ENCODE data around the gene OR52R1. TPM values are rescaled to one million over a fixed set of nuclear protein-coding genes. Genes with fewer than 3 reads are reported as not detected.

Gene OR52R1
- total RNA-seq (2014; rRNA removed; shearing (Covaris generic)) = not detected in 2 replicates

DNA sequence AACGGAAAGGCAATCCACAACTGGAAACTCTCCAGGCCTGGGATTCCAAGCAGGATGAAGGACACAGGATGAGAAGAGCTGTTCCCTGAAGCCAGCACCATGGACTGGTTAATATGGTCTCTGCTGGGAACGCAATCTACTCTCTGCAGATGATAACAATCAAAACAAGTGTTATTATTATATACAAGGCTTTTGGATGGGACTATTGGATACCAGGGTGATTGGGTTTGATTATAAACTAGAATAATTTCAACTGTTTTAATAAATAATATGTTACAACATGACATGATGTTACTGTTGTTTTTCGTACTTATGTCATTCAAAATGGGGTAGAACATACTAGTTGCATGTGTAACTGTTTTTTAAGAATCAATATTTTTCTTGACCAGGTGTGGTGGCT is at the start of gene OR52R1:
Gene OR52R1, minus strand, starts transcription at position 101 of the 400 bp plus-strand sequence. Its CDS starts 0 bp downstream, at position 101.

DNA sequence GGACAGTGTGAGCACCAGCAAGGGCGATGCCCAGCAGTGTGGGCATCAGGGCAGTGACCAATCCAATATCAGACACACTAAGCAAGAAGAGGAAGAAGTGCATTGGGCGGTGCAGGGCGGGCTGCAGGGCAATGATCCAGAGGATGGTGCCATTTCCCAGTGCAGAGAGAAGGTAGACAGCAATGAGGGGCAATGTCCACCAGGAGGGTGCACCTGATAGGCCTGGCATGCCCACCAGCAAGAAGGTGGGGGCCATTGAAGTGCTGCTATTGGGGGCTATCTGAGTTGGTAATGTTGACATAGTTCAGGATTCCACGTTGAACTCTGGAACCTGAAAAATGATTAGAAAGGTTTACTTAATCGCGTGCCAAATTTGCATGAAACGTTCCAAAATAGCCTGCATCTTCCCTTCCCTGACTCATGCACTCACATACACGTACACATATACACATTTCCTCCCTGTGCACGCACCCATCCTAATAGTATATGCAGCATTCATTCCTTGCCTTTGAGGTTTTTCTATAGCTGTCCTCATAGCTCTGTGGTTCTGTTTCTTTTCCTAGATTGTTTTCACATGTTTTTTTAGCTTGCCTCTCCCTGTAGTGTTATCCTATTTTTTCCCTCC is 44.8 kb upstream of the OR52R1 start, which contains the start of gene OR51S1:
Gene OR51S1, minus strand, starts transcription at position 301 of the 625 bp plus-strand sequence. Its CDS starts 0 bp downstream, at position 301.

DNA sequence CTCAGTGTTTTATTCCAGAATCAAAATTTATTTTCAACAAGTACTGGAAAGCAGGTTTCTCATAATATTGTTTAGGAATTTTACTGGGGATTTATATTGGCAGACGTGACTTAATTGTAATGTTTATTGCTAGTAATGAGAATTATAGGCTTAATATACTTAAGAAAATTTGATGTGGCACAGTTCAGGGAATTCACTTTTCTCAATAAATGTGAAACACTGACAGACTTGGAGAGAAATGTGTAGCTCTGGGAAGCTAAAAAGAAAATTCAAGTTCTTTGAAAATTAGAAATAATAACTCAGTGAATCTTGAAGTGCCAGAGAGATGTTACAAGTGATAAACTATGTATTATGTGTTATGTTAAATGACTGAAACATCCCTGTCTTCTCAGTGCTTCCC is 16.8 kb upstream of the OR52R1 start, which contains the start of gene OR51F2:
Gene OR51F2, plus strand, starts transcription at position 301 of the 400 bp plus-strand sequence. CDS start 101 bp downstream, outside the sequence.

DNA sequence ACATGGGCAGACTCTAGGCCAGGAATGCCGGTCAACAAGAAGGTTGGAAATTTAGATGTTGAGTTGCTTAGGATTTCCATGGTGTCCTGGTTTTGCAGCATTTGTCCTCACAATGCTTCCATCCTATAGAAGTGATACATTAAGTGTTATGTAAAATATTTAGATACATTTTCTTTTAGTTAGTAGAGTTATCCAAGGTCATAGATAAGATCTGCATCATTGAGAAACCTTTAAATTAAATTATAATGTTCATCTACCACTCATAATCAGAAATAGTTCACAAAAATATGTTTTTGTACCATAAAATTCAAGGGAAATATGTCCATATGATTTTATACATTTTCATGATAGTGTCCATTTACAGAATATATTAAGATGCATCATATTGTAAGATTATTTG is 34.3 kb downstream of the OR52R1 start, which contains the start of gene OR51F1:
Gene OR51F1, minus strand, starts transcription at position 101 of the 400 bp plus-strand sequence. Its CDS starts 0 bp downstream, at position 101.

Small RNAs within 50 kb of the gene (small RNA-seq; reads per million reads assigned to genes)
- gene RF00091 = not detected

Other genes with a start within 250 kb of the OR52R1 start
- not detected in 2 replicates for gene OR52I2, start 222.6 kb downstream of the OR52R1 start, total RNA-seq (2014; rRNA removed; shearing (Covaris generic))
- gene OR52I1, start 210.3 kb downstream of the OR52R1 start, total RNA-seq (2014; rRNA removed; shearing (Covaris generic)) = not detected in 2 replicates
- gene TRIM68, start 196.1 kb downstream of the OR52R1 start, total RNA-seq (2014; rRNA removed; shearing (Covaris generic)) = 5.7 and 8.7 TPM in 2 replicates
- gene OR51D1, start 166.9 kb downstream of the OR52R1 start, total RNA-seq (2014; rRNA removed; shearing (Covaris generic)) = not detected in 2 replicates
- gene OR51E1, start 160.4 kb downstream of the OR52R1 start, total RNA-seq (2014; rRNA removed; shearing (Covaris generic)) = not detected in 2 replicates
- 0.05 TPM in 1 of 2 replicates, not detected in the other for gene OR51E2, start 106.5 kb downstream of the OR52R1 start, total RNA-seq (2014; rRNA removed; shearing (Covaris generic))
- not detected in 2 replicates for gene MMP26, start 99.6 kb downstream of the OR52R1 start, total RNA-seq (2014; rRNA removed; shearing (Covaris generic))
- gene OR51F1, start 34.4 kb downstream of the OR52R1 start, total RNA-seq (2014; rRNA removed; shearing (Covaris generic)) = not detected in 2 replicates
- not detected in 2 replicates for gene OR51F2, start 16.9 kb upstream of the OR52R1 start, total RNA-seq (2014; rRNA removed; shearing (Covaris generic))
- not detected in 2 replicates for gene OR51S1, start 44.8 kb upstream of the OR52R1 start, total RNA-seq (2014; rRNA removed; shearing (Covaris generic))
- not detected in 2 replicates for gene OR51T1, start 77.5 kb upstream of the OR52R1 start, total RNA-seq (2014; rRNA removed; shearing (Covaris generic))
- gene OR51A7, start 99.4 kb upstream of the OR52R1 start, total RNA-seq (2014; rRNA removed; shearing (Covaris generic)) = not detected in 2 replicates
- gene OR51G2, start 115.0 kb upstream of the OR52R1 start, total RNA-seq (2014; rRNA removed; shearing (Covaris generic)) = not detected in 2 replicates
- gene OR51G1, start 120.0 kb upstream of the OR52R1 start, total RNA-seq (2014; rRNA removed; shearing (Covaris generic)) = not detected in 2 replicates
- gene OR51A4, start 143.2 kb upstream of the OR52R1 start, total RNA-seq (2014; rRNA removed; shearing (Covaris generic)) = not detected in 2 replicates
- gene OR51A2, start 151.3 kb upstream of the OR52R1 start, total RNA-seq (2014; rRNA removed; shearing (Covaris generic)) = not detected in 2 replicates
- not detected in 2 replicates for gene OR51L1, start 190.5 kb upstream of the OR52R1 start, total RNA-seq (2014; rRNA removed; shearing (Covaris generic))
- not detected in 2 replicates for gene OR52J3, start 242.1 kb upstream of the OR52R1 start, total RNA-seq (2014; rRNA removed; shearing (Covaris generic))